SJSA1 (cell line): ENCODE measurements around the gene LRRK2. TPM values are rescaled to one million over a fixed set of nuclear protein-coding genes. Genes with fewer than 3 reads are reported as not detected.

Experiments used
- DNase-seq, 2 experiments: peaks; one replicate each; pipeline ENCODE4 v3.0.0-alpha.2; 2015 to 2020; ENCODE audit warnings: low spot score in 2 of 2, low read depth in 1 of 2
- H3K27ac ChIP-seq: fragments of 250-450 bp; sonication (Bioruptor Pico); 2 replicates; pipeline ENCODE4 v1.5.1; 2020; ENCODE audit warnings: mild to moderate bottlenecking, moderate library complexity
- H3K27me3 ChIP-seq: fragments of 250-450 bp; sonication (Bioruptor Pico); replicated peaks from 2 replicates; pipeline ENCODE4 v1.5.1; 2020; ENCODE audit warnings: mild to moderate bottlenecking, moderate library complexity
- H3K36me3 ChIP-seq: fragments of 250-450 bp; sonication (Bioruptor Pico); 2 replicates; pipeline ENCODE4 v1.5.1; 2020; ENCODE audit warnings: mild to moderate bottlenecking
- H3K4me1 ChIP-seq: fragments of 250-450 bp; sonication (Bioruptor Pico); replicated peaks from 2 replicates; pipeline ENCODE4 v1.6.1; 2021; ENCODE audit warnings: mild to moderate bottlenecking
- H3K4me3 ChIP-seq: fragments of 250-450 bp; sonication (Bioruptor Pico); 2 replicates; pipeline ENCODE4 v1.5.1; 2020; ENCODE audit warnings: mild to moderate bottlenecking
- H3K9me3 ChIP-seq: fragments of 250-450 bp; sonication (Bioruptor Pico); replicated peaks from 2 replicates; pipeline ENCODE4 v1.5.1; 2020; ENCODE audit warnings: mild to moderate bottlenecking
- total RNA-seq: library from RNA; depleted of rRNA; stranded (reverse); fragments of >200 nt; shearing (Covaris generic); gene quantifications from 2 replicates; pipeline ENCODE4 v1.2.3, GENCODE V29; 2014

The LRRK2 gene
- total RNA-seq, 1 experiment from 2014 or later, result 0.11 TPM

- peaks cover 25% of the 10 kb centered on the region for H3K27me3 ChIP-seq
- DNase-seq, result no peak
- H3K9me3 ChIP-seq, result no peaks in the 10 kb centered on the region
- peaks cover 10% of the 10 kb centered on the region for H3K4me1 ChIP-seq
- H3K36me3 ChIP-seq, result no peaks in the 10 kb centered on the region
- H3K4me3 ChIP-seq, result no peak overlapping the region
- no peak overlapping the region for H3K27ac ChIP-seq
These were observed 663 bp downstream of the LRRK2 start for GRCh38 chr12:40225337-40225983.

- peaks cover 25% of the 10 kb centered on the region for H3K27me3 ChIP-seq
- no peaks in the 10 kb centered on the region for H3K9me3 ChIP-seq
- H3K36me3 ChIP-seq, result no peaks in the 10 kb centered on the region
- no peak overlapping the region for H3K27ac ChIP-seq
- no peak for DNase-seq
- peaks cover 10% of the 10 kb centered on the region for H3K4me1 ChIP-seq
- no peak overlapping the region for H3K4me3 ChIP-seq
These were observed 1.3 kb downstream of the LRRK2 start for GRCh38 chr12:40225984-40226602.

- DNase-seq, result no peak
- Histone ChIP-seq H3K36me3 (no peaks in the 10 kb centered on the region), H3K9me3 (no peaks in the 10 kb centered on the region), H3K27ac (no peak overlapping the region), H3K4me3 (no peak overlapping the region), H3K27me3 (peaks cover 25% of the 10 kb centered on the region), H3K4me1 (peaks cover 10% of the 10 kb centered on the region)
These were observed 1.9 kb downstream of the LRRK2 start for GRCh38 chr12:40226705-40227104.

GRCh38 chr12:40227447-40227846 is 2.6 kb downstream of the LRRK2 start:
- H3K4me3 ChIP-seq, result no peak overlapping the region
- H3K9me3 ChIP-seq, result no peaks in the 10 kb centered on the region
- no peak overlapping the region for H3K27ac ChIP-seq
- H3K27me3 ChIP-seq, result peaks cover 25% of the 10 kb centered on the region
- H3K36me3 ChIP-seq, result no peaks in the 10 kb centered on the region
- no peak for DNase-seq
- peaks cover 10% of the 10 kb centered on the region for H3K4me1 ChIP-seq

- no peak for DNase-seq
These were observed 3.9 kb downstream of the LRRK2 start for GRCh38 chr12:40228727-40229126.

GRCh38 chr12:40229690-40230651 is 5.2 kb downstream of the LRRK2 start:
- no peak for DNase-seq
- Histone ChIP-seq H3K27me3 (peaks cover 12% of the 10 kb centered on the region; the same call in 1 of the 2 replicates), H3K4me3 (no peak overlapping the region), H3K9me3 (no peaks in the 10 kb centered on the region), H3K36me3 (no peaks in the 10 kb centered on the region), H3K27ac (no peak overlapping the region), H3K4me1 (peaks cover under 1% of the 10 kb centered on the region)

More at GRCh38 chr12:40228727-40229126, 3.9 kb downstream of the LRRK2 start:
- H3K36me3 ChIP-seq, result no peaks in the 10 kb centered on the region
- H3K27me3 ChIP-seq, result peaks cover 25% of the 10 kb centered on the region
- H3K27ac ChIP-seq, result no peak overlapping the region
- peaks cover 10% of the 10 kb centered on the region for H3K4me1 ChIP-seq
- no peak overlapping the region for H3K4me3 ChIP-seq
- no peaks in the 10 kb centered on the region for H3K9me3 ChIP-seq

GRCh38 chr12:40232602-40233001 is 7.8 kb downstream of the LRRK2 start:
- DNase-seq, result no peak
- Histone ChIP-seq H3K4me3 (no peak overlapping the region), H3K4me1 (no peaks in the 10 kb centered on the region), H3K27me3 (no peaks in the 10 kb centered on the region), H3K27ac (no peak overlapping the region), H3K36me3 (no peaks in the 10 kb centered on the region), H3K9me3 (no peaks in the 10 kb centered on the region)

GRCh38 chr12:40233741-40234367 is 9.1 kb downstream of the LRRK2 start:
- H3K27ac ChIP-seq, result no peak overlapping the region
- H3K36me3 ChIP-seq, result no peaks in the 10 kb centered on the region
- DNase-seq, result no peak
- H3K4me3 ChIP-seq, result no peak overlapping the region
- H3K4me1 ChIP-seq, result no peaks in the 10 kb centered on the region
- H3K9me3 ChIP-seq, result no peaks in the 10 kb centered on the region
- H3K27me3 ChIP-seq, result no peaks in the 10 kb centered on the region

- H3K4me1 ChIP-seq, result no peaks in the 10 kb centered on the region
- no peaks in the 10 kb centered on the region for H3K27me3 ChIP-seq
These were observed 11.6 kb downstream of the LRRK2 start for GRCh38 chr12:40236357-40236850.

GRCh38 chr12:40238266-40238902 is 13.6 kb downstream of the LRRK2 start:
- no peak overlapping the region for H3K27ac ChIP-seq
- DNase-seq, result no peak
- H3K36me3 ChIP-seq, result no peaks in the 10 kb centered on the region
- no peaks in the 10 kb centered on the region for H3K4me1 ChIP-seq
- no peak overlapping the region for H3K4me3 ChIP-seq
- H3K27me3 ChIP-seq, result no peaks in the 10 kb centered on the region
- H3K9me3 ChIP-seq, result no peaks in the 10 kb centered on the region

More at GRCh38 chr12:40236357-40236850, 11.6 kb downstream of the LRRK2 start:
- H3K36me3 ChIP-seq, result no peaks in the 10 kb centered on the region
- H3K27ac ChIP-seq, result no peak overlapping the region
- H3K4me3 ChIP-seq, result no peak overlapping the region
- DNase-seq, result no peak
- H3K9me3 ChIP-seq, result no peaks in the 10 kb centered on the region

GRCh38 chr12:40238979-40239378 is 14.2 kb downstream of the LRRK2 start:
- H3K4me3 ChIP-seq, result no peak overlapping the region

GRCh38 chr12:40240779-40241178 is 16.0 kb downstream of the LRRK2 start:
- H3K27ac ChIP-seq, result no peak overlapping the region
- no peaks in the 10 kb centered on the region for H3K9me3 ChIP-seq
- H3K27me3 ChIP-seq, result no peaks in the 10 kb centered on the region
- H3K4me1 ChIP-seq, result no peaks in the 10 kb centered on the region
- DNase-seq, result no peak
- H3K4me3 ChIP-seq, result no peak overlapping the region
- H3K36me3 ChIP-seq, result no peaks in the 10 kb centered on the region

More at GRCh38 chr12:40238979-40239378, 14.2 kb downstream of the LRRK2 start:
- Histone ChIP-seq H3K27me3 (no peaks in the 10 kb centered on the region), H3K9me3 (no peaks in the 10 kb centered on the region), H3K4me1 (no peaks in the 10 kb centered on the region), H3K27ac (no peak overlapping the region), H3K36me3 (no peaks in the 10 kb centered on the region)
- no peak for DNase-seq

GRCh38 chr12:40241741-40242140 is 16.9 kb downstream of the LRRK2 start:
- Histone ChIP-seq H3K4me3 (no peak overlapping the region), H3K9me3 (no peaks in the 10 kb centered on the region), H3K4me1 (no peaks in the 10 kb centered on the region), H3K36me3 (no peaks in the 10 kb centered on the region), H3K27ac (no peak overlapping the region), H3K27me3 (no peaks in the 10 kb centered on the region)
- DNase-seq, result no peak
